CD4-positive, alpha-beta T cell treated with Interleukin-6 at 100 ng/mL for 8 hours (primary cell): ENCODE data around the gene TSC2.
"Not testable (repeated sequence)": the region's sequence is repeated elsewhere in the genome, so short reads cannot be mapped to it uniquely, and the experiment has no call there.

Source experiments
- DNase-seq: peaks from one replicate; pipeline ENCODE4 v3.0.0-alpha.2; 2020; ENCODE audit warnings: mixed read lengths, low spot score

The TSC2 gene

DNA sequence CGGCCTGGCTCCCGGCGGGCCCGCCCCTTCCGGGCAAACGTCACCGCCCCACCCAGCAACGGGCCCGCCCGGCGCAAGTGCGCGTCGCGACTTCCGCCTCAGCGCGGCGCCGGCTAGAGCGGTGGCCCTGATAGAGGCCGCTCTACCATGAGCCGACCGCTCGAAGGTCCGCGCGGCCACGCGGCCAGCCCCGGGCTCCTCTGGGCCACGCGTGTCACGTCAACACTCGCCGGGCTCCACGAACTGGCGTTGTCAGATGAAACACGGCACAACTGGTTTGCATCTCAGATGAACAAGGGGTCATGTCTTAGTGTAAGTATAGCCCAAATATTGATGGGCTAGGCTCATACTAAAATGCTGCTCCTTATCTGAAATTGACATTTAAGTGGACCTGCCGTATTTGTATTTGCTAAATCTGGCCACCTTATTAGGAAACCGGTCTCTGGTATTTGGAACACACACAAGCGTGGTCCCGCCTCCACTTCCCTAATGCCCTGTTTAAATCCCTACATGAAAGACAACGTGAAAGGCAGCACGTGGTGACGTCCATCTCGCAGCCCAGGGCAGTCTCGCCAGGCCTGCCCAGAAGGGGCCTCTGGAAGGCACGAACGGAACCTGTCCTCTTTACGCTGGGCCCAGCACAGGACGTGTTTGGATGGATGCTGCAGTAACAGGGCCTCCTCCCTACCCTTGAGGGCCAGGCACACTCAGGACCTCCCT is 37.8 kb upstream of the TSC2 start, which contains the start of gene ZNF598:
Gene ZNF598 (minus strand): TSS at position 31 of the 720 bp plus-strand sequence.
- peak; percentile 68 for DNase-seq

DNA sequence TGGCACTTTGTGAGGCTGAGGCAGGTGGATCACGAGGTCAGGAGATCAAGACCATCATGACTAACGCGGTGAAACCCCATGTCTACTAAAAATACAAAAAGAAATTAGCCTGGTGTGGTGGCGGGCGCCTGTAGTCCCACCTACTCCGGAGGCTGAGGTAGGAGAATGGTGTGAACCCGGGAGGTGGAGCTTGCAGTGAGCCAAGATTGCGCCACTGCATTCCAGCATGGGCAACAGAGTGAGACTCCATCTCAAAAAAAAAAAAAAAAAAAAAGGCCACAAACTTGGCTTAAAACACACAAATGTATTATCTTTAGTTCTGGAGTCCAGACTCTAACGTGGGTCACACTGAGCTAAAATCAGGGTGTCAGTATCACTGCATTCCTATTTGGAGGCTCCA is 36.1 kb upstream of the TSC2 start:
- DNase-seq, result not testable (repeated sequence)

DNA sequence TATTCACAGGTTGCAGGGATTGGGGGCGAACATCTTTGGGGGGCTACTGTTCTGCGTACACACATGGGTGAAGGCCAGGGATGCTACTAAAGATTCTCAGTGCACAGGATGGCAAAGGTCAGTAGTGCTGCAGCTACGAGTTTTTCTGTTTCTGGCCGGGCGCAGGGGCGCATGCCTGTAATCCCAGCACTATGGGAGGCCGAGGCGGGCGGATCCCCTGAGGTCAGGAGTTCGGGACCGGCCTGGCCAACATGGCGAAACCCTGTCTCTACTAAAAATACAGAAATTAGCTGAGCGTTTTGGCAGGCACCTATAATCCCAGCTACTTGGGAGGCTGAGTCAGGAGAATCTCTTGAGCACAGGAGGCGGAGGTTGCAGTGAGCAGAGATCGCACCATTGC is 34.3 kb upstream of the TSC2 start:
- DNase-seq, result no peak

DNA sequence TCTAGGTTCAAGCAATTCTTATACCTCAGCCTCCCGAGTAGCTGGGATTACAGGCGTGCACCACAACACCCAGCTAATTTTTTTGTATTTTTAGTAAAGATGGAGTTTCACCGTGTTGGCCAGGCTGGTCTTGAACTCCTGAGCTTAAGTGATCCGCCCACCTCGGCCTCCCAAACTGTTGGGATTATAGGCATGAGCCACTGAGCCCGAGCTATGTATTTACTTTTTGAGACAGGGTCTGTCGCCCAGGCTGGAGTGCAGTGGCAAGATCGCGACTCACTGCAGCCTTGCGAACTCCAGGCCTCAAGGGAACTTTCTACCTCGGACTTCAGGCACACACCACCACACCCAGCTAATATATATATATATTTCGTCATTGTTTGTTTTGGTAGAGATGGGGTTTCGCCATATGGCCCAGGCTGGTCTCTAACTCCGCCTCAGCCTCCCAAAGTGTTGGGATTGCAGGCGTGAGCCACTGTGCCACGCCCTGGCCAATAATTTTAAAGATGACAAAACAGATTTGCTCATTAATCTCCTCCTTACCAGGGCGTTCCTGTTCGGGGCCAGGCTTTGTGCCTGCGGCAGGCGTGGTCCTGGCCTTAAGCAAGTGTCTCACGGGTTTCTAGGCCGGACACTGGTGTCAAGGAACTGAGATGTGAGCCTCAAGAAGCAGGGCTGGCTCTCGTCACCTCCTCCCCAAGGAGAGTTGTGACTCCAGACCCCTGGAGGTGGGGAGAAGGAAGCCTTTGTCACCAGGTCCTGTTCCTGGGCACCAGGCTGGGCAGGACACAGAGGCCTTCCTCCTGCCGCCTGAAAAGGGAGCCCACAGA is 32.5 kb upstream of the TSC2 start:
- DNase-seq, result no peak

DNA sequence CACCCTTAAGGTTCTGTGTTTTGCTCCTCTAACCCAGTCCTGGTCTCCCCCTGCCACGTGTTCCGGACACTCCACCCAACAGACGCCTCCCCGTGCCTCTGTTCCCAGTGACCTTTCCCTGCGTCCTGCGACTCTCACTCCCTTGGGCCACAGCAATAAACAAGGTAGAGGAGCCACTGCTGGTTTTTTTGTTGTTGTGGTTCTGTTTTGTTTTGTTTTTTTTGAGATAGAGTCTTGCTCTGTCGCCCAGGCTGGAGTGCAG is 31.9 kb upstream of the TSC2 start:
- no peak for DNase-seq

DNA sequence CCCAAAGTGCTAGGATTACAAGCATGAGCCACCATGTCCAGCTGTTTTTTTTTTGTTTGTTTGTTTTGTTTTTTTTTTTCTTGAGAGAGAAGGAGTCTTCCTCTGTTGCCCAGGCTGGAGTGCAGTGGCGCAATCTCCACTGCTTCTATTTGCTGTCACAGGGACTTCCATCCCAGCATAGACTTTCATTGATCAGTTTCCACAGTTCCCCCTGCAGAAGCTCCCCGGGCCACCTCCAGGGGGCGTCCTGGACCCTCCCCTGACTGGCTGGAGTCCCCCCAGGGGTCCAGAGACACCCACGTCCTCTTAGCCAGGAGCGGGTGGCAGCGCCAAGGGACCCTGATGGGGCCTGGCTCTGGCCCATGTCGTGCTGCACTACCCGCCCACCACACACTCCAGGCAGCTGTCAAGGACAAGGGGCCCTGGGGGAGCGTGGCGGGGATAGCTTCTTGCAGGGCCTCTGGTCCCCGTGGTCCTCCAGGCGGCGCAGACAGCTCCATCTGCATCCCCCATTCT is 31.3 kb upstream of the TSC2 start:
- no peak for DNase-seq

DNA sequence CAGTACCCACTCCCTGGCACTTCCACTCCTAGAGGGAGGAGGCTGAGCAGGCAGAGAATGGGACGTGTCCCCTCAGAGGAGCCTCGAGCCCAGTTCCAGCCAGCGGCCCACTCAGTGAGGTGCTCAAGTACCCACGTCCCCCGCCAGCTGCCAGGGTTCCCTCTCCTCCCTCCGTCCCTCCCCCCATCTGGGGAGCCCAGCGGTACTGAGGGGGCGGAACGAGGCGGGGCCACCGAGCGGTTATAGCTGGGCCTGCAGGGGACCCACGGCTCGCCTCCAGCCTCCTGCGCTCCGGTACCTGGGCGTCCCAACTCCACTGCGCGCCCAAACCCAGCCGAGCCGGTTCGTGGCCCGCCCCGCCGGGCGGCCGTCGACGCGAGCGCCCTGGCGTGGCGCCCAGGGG is 28.3 kb upstream of the TSC2 start, which contains the start of gene NPW:
Gene NPW (plus strand): TSS at position 268 of the 403 bp plus-strand sequence.
- DNase-seq, result no peak

DNA sequence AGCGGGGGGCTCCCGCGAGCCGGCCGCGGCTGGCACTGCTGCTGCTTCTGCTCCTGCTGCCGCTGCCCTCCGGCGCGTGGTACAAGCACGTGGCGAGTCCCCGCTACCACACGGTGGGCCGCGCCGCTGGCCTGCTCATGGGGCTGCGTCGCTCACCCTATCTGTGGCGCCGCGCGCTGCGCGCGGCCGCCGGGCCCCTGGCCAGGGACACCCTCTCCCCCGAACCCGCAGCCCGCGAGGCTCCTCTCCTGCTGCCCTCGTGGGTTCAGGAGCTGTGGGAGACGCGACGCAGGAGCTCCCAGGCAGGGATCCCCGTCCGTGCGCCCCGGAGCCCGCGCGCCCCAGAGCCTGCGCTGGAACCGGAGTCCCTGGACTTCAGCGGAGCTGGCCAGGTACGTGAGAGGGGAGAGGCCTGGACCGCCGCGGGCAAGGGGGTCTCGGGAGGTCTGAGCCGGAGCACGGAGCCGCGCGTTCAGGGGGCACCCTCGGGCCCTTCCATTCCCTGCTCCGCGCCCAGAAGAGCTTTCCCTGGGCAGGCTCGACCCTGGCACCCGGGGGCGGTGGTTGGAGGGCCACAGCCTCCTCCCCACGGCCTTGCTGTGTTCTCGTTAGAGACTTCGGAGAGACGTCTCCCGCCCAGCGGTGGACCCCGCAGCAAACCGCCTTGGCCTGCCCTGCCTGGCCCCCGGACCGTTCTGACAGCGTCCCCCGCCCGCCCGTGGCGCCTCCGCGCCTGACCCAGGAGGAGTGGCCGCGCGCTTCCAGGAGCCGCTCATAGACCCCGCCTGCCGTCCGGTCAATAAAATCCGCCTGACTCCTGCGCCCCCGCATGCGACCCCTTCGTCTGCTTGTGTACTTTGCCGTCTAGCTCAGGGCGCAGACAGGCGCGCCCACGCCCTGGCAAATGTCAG is 27.6 kb upstream of the TSC2 start:
- no peak for DNase-seq

DNA sequence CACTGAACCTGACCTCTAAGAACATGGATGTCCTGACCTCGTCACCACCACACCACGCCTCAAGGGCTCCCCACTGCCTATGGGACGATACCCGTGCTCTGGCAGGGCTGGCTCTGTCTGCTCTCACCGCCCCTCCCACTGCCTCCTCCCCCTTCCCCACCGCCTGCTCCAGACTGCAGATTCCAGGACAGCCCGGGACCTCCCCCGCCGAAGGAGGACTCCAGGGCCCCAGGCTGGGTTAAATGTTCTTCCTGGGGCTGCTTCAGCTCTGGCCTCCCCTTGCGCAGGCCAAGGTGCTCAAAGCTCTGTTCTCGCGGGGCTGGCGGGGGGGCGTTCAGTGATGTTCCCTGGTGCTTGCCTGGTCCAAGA is 25.1 kb upstream of the TSC2 start:
- DNase-seq, result no peak

DNA sequence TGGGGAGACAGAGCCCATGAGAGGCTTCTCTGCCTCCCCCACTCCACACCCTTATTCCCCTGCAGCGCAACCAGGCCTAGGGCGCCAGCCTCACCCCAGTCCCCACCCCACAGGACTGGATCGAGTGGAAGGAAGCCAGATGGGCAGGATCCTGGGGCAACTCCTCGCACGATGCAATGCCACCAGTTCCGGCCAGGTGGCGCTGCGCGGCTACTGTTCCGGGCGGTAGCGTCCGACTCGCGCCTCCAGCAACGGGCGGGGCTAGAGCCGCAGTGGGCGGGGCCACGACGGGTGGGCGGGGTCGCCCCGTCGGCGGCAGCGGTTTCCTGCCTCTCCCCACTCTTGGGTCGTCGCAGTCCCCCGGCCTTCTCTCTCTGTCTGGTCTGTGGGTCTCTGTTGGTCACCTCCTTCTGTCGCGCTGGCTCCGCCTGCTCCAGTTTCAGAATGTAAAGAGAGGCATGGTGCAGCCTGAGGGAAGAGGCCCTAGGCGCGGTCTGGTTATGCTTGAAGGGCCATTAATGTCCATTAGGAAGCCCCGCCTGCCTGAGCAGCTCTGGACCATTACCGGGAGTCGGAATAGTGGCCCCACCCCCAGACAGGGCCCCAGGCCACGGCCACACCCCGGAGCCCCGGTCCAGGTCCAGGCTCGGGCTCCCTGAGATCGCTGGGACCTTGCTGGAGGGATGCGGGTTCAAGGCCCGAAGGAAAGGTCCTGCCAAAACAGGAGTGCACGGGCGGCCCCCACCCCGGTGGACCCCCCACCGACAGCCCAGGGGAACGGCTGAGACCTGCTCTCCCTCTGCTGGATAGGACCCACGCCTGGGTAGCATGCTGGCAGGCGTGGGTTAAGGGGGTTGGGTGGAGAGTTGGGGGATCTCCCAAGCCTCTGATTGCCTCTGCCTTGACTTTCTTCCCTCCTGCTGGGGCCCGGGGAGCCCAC is 24.4 kb upstream of the TSC2 start:
- DNase-seq, result peak; percentile 94

DNA sequence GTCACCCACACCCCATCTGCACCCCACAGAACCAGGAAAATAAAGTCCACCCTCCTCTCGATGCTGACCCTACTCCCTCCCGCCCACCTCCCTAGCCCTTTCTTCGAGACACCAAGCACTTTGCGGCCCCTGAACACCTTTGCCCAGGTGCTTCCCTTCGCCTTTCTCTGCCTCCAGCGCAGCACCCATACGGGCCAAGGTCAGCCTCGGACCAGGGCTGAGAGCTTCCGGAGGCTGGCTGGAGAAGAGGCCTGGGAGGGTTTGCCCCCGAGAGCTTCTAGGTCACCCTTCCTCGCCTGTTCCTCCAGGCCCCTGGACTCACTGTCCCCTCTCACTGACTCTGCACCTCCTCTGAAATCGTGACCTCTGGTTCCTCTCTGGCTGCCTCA is 23.8 kb upstream of the TSC2 start:
- DNase-seq, result no peak

DNA sequence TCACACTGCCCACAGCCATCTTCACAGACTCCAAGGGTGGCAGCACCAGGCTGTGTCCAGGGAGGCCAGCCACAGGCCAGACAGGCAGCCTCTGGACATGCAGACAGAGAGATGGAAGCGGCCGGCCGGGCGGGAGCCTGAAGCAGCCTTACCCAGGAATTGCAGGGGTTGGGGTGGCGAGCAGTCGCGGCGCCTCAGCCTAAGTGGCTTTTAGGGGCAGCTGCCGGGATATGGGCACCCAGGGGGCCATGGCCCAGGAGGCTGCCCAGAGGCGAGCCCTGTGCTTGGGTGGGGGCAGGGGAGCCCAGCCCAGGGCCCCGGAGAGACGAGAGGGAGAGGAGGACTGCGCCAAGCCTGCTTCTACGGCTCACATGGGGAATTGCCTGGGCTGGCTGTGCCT is 22.5 kb upstream of the TSC2 start:
- no peak for DNase-seq

DNA sequence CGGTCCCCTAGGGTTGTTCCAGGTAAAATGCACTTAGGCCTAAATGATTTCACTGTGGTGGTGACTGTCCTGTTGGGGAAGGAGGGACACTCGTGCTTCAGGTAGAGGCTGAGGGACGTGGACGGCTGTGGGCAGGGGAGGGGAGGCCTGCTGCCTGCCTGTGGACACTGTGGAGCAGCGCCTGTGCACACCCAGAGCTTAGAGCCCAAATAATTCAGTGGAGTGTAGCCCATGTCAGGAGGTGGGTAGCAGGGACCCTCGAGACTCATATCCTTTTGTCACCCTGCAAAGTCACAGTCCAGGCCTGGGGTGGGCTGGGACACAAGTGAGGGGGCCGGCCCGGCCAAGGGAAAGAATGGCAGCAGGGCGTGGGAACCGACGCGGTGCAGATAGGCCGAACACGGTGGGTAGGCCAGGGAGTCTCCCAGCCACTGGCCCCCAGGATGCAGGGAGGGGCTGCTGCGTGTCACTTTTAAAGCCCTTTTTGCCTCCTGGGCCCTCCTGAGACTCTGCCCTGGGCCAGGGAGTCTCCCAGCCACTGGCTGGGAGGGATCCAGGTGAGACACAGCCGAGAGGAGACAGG is 21.8 kb upstream of the TSC2 start:
- no peak for DNase-seq

DNA sequence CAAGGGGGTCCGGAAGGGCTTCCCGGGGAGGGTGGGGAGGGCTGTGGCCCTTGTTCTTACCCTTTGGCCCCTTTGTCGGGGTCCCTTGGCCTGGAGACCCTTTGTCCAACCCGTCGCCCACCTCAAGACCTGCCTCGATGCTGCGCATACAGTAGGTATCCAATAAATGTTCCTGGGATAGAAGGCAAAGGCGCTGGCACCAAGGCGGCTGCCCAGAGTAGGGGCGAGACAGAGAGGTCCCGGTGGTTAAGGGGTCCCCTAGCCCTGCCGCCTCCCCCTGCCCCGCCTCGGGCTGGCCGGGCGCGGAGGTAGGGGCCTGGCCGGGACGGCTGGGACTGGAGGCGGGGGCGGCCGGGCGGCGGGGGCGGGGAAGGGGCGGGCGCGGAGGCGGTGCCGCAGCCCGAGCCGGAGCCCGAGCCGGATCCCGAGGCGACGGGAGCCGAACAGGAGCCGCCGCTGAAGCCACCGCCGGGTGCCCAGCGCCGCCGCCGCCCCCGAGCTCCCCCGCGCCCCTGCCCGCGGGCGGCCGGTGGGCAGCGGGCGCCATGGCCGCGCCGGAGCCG is 21.2 kb upstream of the TSC2 start, which contains the start of gene NHERF2:
Gene NHERF2 (plus strand): TSS at position 442 of the 563 bp plus-strand sequence. CDS start 104 bp downstream, at position 546.
- peak; percentile 33 for DNase-seq

DNA sequence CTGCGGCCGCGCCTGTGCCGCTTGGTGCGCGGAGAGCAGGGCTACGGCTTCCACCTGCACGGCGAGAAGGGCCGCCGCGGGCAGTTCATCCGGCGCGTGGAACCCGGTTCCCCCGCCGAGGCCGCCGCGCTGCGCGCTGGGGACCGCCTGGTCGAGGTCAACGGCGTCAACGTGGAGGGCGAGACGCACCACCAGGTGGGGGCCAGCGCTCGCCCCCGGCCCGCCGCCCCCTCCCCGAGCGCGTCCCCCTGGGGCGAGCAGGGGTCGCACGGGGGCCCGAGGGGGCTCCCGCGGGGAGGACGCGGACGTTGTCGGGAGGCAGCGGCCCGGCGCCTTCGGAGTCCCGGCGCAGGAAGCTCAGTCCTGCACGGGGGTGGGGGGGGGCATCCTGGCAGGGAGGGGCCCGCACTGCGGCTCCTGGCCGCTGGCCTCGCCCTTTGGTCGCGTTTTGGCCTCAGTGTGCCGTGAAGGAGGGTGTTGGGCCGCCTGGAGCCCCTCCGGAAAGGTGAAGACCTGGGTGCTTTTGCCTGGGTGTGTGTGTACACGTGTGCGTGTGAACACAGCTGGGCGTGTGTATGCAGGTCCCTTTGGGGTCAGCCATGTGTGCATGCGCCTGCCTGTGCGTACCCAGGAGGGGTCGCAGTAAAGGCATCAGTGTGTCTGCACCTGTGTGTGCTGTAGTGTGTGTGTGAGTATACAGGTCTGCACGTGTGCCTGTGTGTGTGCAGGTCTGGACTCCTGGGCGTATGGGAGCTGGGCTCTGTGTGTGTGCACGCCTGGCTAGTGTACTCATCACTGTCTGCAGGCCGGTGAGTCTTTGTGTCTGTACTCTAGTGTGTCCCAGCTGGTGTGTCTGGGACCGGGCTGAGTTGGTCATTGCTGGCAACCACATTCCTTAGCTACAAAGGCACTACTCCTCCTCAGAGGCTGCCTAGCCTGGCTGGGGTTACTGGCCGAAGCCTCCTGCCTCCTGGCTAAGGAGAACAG is 20.5 kb upstream of the TSC2 start:
- no peak for DNase-seq

DNA sequence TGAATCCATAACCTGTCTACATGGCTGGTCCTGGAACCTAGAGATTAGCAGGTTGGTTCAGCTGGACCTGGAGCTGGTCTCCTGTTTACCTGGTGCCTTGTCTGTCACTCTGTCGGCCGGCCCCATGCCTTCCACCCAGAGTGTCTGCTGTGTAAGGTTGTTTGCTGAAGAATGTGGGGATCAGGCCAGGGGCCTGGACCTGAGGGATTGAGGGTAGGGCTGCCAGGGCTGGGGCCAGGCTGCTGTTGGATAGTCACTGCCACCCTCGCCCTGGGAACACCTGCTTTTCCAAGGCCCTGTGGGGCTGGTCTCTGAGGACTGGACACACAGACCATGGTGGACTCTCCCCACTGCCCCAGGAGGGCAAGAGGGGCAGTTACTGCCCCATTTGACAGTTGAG is 19.6 kb upstream of the TSC2 start:
- DNase-seq, result no peak

DNA sequence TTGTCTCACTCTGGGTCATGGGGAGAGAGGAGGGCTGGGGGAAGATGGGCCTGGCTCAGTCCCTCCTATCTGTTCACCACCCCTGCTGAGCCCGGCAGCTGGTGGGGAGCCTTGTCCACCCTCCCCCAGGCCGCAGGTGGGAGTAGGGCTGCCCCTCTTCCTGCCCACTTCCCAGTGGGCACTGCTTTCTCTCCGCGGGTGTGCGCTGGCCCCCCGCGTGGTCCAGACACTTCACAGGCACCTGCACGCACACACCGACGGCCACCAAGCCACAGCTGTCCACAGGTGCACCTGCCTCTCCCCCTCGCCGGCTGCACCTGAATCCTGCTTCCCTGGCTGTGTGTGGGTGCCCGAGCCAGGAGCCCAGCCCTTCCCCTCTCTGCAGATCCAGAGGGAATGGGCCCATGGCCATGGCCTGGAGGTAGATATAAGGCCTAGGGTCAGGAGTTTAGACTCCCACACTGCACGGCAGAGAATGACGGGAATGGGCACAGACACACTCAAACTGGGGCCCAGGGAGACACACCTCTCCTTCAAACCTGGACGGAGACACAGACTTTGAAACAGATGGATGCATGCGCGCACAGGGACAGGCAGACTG is 19.1 kb upstream of the TSC2 start:
- DNase-seq, result no peak

DNA sequence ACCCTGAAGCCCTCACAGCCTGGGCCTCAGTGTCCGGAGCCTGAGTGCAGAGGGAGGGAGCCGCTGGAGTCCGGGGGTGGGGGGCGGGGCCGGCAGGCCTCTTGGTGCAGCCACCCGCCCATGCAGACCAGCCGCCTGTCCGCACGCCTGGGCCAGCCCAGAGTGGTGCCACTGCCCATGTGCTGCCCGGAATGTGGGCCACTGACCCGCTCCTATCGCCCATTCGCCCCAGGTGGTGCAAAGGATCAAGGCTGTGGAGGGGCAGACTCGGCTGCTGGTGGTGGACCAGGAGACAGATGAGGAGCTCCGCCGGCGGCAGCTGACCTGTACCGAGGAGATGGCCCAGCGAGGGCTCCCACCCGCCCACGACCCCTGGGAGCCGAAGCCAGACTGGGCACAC is 18.4 kb upstream of the TSC2 start:
- no peak for DNase-seq

DNA sequence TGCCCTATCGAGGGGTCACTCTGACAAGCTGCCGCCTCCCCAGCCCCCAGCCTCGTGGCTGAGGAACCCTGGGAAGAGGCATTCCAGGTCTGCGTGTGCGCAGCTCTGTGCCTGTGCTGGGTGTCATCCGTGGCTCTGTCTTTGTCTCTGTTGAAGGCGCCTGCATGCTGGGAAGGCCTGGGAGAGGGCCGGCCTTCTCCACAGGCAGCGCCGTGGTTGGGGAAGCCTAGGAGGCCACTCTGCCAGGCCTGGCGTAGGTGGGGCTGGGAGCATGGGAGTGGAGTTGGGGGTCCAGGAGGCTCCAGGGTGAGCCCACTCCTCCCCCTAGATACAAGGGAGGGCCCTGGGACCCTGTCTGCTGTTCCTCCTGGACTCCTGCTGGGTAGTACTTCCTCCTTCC is 17.7 kb upstream of the TSC2 start:
- no peak for DNase-seq
